Esophagus squamous epithelium (tissue), 4 donors: Measurements from ENCODE around the gene SYT14.
"Not testable (repeated sequence)": the region's sequence is repeated elsewhere in the genome, so short reads cannot be mapped to it uniquely, and the experiment has no call there.

Experiments
- CTCF ChIP-seq, 6 experiments: fragments of 450-650 bp in 4 of 6; fragments of 200-600 bp in 2 of 6; sonication (generic) in 2 of 6; IDR thresholded peaks; one replicate each; pipeline ENCODE4 v1.5.1; 2016 to 2019; ENCODE audit warnings: antibody characterized with exemption in 6 of 6, mild to moderate bottlenecking in 4 of 6, moderate library complexity in 4 of 6
- POLR2A ChIP-seq, 4 donors: fragments of 450-650 bp; IDR thresholded peaks; one replicate each; pipeline ENCODE4 v1.6.1; 2017; ENCODE audit warnings: antibody characterized with exemption in 4 of 4, mild to moderate bottlenecking in 4 of 4, moderate library complexity in 3 of 4

DNA sequence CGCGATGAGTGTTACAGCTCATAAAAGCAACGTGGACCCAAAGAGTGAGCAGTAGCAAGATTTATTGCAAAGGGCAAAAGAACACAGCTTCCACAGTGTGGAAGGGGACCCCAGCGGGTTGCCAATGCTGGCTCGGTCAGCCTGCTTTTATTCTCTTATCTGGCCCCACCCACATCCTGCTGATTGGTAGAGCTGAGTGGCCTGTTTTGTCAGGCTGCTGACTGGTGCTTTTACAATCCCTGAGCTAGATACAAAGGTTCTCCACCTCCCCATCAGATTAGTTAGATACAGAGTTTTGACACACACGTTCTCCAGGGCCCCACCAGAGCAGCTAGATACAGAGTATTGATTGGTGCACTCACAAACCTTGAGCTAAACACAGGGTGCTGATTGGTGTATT is 39.7 kb upstream of the SYT14 start:
- TF ChIP-seq POLR2A, CTCF (IDR thresholded peaks at IDR 0.05): not testable (repeated sequence)
